Measurements from ENCODE around the gene NPFF. TPM values are rescaled to one million over a fixed set of nuclear protein-coding genes. Genes with fewer than 3 reads are reported as not detected.

Gene NPFF
- total and polyA plus RNA-seq, 4 donors = 0.45 TPM; not detected in 3

GRCh38 chr12:53468282-53468681 is 39.0 kb downstream of the NPFF start:
- H3K4me3 ChIP-seq = no peak overlapping the region
- peaks cover 0 to 11% (median 0%) of the 10 kb centered on the region in 5 donors for H3K4me1 ChIP-seq (ENCODE audit: control insufficient read depth in 5 of 5, insufficient read depth in 5 of 5, low read length in 5 of 5)
- H3K9ac ChIP-seq (ENCODE audit: insufficient read depth in 1 of 2, low read length in 2 of 2) = no peak overlapping the region
- no peak for TF ChIP-seq CTCF (IDR thresholded peaks at IDR 0.05; ENCODE audit: control extremely low read depth, extremely low read depth)
- no peak for ATAC-seq (ENCODE audit: insufficient read depth, low FRiP score)
- DNase-seq = no peak
- H3K9me3 ChIP-seq (ENCODE audit: control insufficient read depth in 4 of 4, insufficient read depth in 3 of 4, low read length in 3 of 4) = no peaks in the 10 kb centered on the region
- H3K27ac ChIP-seq (ENCODE audit: low read depth in 1 of 2, low read length in 1 of 2) = no peak overlapping the region
- 39 to 67% methylated on average over 1 of the region's 1 CpG for WGBS, 2 donors
- no peaks in the 10 kb centered on the region for H3K27me3 ChIP-seq (ENCODE audit: control insufficient read depth in 3 of 3, insufficient read depth in 3 of 3, low read length in 2 of 3)
- H3K36me3 ChIP-seq (ENCODE audit: control insufficient read depth in 4 of 4, insufficient read depth in 4 of 4, low read length in 4 of 4) = peaks cover 51 to 78% (median 73%) of the 10 kb centered on the region in 4 donors

DNA sequence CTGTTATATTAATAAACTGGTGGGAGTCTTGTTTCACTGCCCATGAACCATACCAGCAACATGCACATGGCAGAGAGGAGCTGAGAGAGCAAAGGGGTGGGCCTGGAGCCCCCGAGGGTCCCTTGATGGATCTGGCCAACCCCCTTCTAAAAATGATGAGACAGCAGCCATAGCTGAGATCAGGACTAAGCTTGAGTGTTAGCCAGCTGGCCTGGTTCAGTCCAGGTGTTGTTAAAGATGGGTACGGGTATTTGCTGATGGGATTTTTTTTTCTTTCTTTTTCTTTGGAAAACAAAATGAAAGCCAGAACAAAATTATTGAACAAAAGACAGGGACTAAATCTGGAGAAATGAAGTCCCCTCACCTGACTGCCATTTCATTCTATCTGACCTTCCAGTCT is 39.4 kb downstream of the NPFF start:
- no peaks in the 10 kb centered on the region for H3K27me3 ChIP-seq (ENCODE audit: control insufficient read depth in 3 of 3, insufficient read depth in 3 of 3, low read length in 2 of 3)
- ATAC-seq (ENCODE audit: insufficient read depth, low FRiP score) (no peak), DNase-seq (no peak)
- H3K9ac ChIP-seq (ENCODE audit: insufficient read depth in 1 of 2, low read length in 2 of 2) = no peak overlapping the region
- peaks cover 0 to 11% (median 0%) of the 10 kb centered on the region in 5 donors for H3K4me1 ChIP-seq (ENCODE audit: control insufficient read depth in 5 of 5, insufficient read depth in 5 of 5, low read length in 5 of 5)
- peaks cover 52 to 82% (median 75%) of the 10 kb centered on the region in 4 donors for H3K36me3 ChIP-seq (ENCODE audit: control insufficient read depth in 4 of 4, insufficient read depth in 4 of 4, low read length in 4 of 4)
- no peak overlapping the region for H3K4me3 ChIP-seq
- WGBS, 2 donors = 85 to 95% methylated on average over 2 of the region's 2 CpGs
- H3K9me3 ChIP-seq (ENCODE audit: control insufficient read depth in 4 of 4, insufficient read depth in 3 of 4, low read length in 3 of 4) = no peaks in the 10 kb centered on the region
- H3K27ac ChIP-seq (ENCODE audit: low read depth in 1 of 2, low read length in 1 of 2) = no peak overlapping the region
- TF ChIP-seq CTCF (IDR thresholded peaks at IDR 0.05; ENCODE audit: control extremely low read depth, extremely low read depth) = no peak

DNA sequence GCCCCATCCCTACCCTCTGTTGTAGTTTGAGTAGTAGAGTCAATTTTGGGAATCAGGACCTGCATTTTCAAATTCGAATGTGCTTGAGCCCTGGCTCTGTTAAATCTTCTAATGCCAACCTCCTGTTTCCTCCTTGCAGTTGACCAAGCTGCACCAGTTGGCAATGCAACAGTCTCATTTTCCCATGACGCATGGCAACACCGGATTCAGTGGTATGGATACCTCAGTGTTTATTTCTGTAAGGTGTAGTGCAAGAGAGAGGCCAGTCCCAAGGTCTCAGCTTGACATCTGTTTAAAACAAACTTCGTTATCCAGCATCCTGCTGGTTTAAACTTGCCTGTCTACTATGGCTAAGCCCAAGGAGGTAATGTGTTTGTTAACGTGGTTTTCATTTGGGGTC is 40.2 kb downstream of the NPFF start:
- DNase-seq (no peak), ATAC-seq (ENCODE audit: insufficient read depth, low FRiP score) (no peak)
- Histone ChIP-seq H3K9ac (ENCODE audit: insufficient read depth in 1 of 2, low read length in 2 of 2) (no peak overlapping the region), H3K36me3 (ENCODE audit: control insufficient read depth in 4 of 4, insufficient read depth in 4 of 4, low read length in 4 of 4) (peaks cover 59 to 87% (median 77%) of the 10 kb centered on the region in 4 donors), H3K4me1 (ENCODE audit: control insufficient read depth in 5 of 5, insufficient read depth in 5 of 5, low read length in 5 of 5) (peaks cover 0 to 16% (median 0%) of the 10 kb centered on the region in 5 donors), H3K27me3 (ENCODE audit: control insufficient read depth in 3 of 3, insufficient read depth in 3 of 3, low read length in 2 of 3) (no peaks in the 10 kb centered on the region), H3K4me3 (no peak overlapping the region), H3K27ac (ENCODE audit: low read depth in 1 of 2, low read length in 1 of 2) (no peak overlapping the region), H3K9me3 (ENCODE audit: control insufficient read depth in 4 of 4, insufficient read depth in 3 of 4, low read length in 3 of 4) (no peaks in the 10 kb centered on the region)
- 80 to 89% methylated on average over 5 of the region's 5 CpGs for WGBS, 2 donors
- no peak for TF ChIP-seq CTCF (IDR thresholded peaks at IDR 0.05; ENCODE audit: control extremely low read depth, extremely low read depth)

DNA sequence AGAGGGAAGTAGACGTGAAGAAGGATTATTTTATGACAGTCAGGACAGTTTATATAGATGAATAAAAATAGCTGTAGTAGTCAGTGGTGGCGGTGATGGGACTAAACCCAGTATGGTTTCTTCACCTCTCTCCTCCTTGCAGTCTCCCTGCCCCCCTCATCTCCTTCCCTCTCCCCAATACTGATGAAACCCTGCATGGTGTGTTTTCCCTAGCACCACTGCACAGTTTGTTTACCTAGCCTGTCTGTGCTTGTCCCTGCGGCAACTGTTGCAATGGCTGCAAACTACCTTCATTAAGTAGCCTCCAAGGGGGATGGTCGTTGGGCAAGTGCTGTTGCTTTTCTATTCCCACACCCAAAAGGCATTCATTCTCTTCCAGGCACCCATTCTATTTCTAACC is 40.6 kb downstream of the NPFF start:
- Histone ChIP-seq H3K9me3 (ENCODE audit: control insufficient read depth in 4 of 4, insufficient read depth in 3 of 4, low read length in 3 of 4) (no peaks in the 10 kb centered on the region), H3K27ac (ENCODE audit: low read depth in 1 of 2, low read length in 1 of 2) (no peak overlapping the region), H3K9ac (ENCODE audit: insufficient read depth in 1 of 2, low read length in 2 of 2) (no peak overlapping the region), H3K4me1 (ENCODE audit: control insufficient read depth in 5 of 5, insufficient read depth in 5 of 5, low read length in 5 of 5) (peaks cover 0 to 16% (median 0%) of the 10 kb centered on the region in 5 donors), H3K4me3 (no peak overlapping the region), H3K27me3 (ENCODE audit: control insufficient read depth in 3 of 3, insufficient read depth in 3 of 3, low read length in 2 of 3) (no peaks in the 10 kb centered on the region), H3K36me3 (ENCODE audit: control insufficient read depth in 4 of 4, insufficient read depth in 4 of 4, low read length in 4 of 4) (peaks cover 59 to 85% (median 76%) of the 10 kb centered on the region in 4 donors)
- WGBS, 2 donors = 81 to 84% methylated on average over 4 of the region's 4 CpGs
- no peak for ATAC-seq (ENCODE audit: insufficient read depth, low FRiP score)
- TF ChIP-seq CTCF (IDR thresholded peaks at IDR 0.05; ENCODE audit: control extremely low read depth, extremely low read depth) = no peak
- DNase-seq = no peak
